Measurements from ENCODE around the gene WDR31.

DNA sequence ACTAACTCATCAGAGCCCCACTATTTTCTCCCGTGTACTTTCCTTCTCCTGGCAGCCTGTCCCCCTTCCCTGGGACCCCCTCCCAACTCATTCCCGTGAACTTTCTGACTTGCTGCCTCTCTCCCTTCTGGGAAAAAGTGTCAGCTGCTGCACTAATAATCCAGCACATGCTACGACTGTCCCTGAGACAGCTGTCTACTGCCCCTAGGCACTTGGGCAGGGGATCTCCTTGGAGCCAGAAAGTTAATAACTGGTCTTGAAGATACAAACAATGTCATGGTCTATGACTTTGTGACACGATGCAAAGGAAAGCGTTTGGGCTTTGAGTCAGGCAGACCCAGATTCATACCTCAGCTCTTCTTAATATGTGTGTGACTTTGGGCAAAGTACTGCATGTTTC lies 26.8 kb downstream of the WDR31 start:
- TF ChIP-seq, protein P1, sequence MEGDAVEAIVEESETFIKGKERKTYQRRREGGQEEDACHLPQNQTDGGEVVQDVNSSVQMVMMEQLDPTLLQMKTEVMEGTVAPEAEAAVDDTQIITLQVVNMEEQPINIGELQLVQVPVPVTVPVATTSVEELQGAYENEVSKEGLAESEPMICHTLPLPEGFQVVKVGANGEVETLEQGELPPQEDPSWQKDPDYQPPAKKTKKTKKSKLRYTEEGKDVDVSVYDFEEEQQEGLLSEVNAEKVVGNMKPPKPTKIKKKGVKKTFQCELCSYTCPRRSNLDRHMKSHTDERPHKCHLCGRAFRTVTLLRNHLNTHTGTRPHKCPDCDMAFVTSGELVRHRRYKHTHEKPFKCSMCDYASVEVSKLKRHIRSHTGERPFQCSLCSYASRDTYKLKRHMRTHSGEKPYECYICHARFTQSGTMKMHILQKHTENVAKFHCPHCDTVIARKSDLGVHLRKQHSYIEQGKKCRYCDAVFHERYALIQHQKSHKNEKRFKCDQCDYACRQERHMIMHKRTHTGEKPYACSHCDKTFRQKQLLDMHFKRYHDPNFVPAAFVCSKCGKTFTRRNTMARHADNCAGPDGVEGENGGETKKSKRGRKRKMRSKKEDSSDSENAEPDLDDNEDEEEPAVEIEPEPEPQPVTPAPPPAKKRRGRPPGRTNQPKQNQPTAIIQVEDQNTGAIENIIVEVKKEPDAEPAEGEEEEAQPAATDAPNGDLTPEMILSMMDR (IDR thresholded peaks at IDR 0.05 in 8 of 11, conservative IDR thresholded peaks at IDR 0.05 in 3 of 11) = no peak
- no peak for TF ChIP-seq POLR2A (IDR thresholded peaks at IDR 0.05)
